ENCODE results near the gene CCSAP.

- no peak for TF ChIP-seq CTCF (IDR thresholded peaks at IDR 0.05)
- no peak for TF ChIP-seq CHD2 (IDR thresholded peaks at IDR 0.05; ENCODE audit: low read length, partially characterized antibody)
- no peak for TF ChIP-seq SIN3A (IDR thresholded peaks at IDR 0.05; ENCODE audit: borderline replicate concordance, low read depth, low read length)
- TF ChIP-seq JUND (IDR thresholded peaks at IDR 0.05), result no peak
- no peak for TF ChIP-seq EP300 (IDR thresholded peaks at IDR 0.05; ENCODE audit: borderline replicate concordance in 1 of 2, low read depth in 1 of 2, low read length in 1 of 2)
- TF ChIP-seq POLR2AphosphoS5 (IDR thresholded peaks at IDR 0.05; ENCODE audit: low read depth, low read length), result no peak
- TF ChIP-seq TEAD4 (IDR thresholded peaks at IDR 0.05; ENCODE audit: borderline replicate concordance, insufficient read depth), result no peak
- no peak for TF ChIP-seq FOXJ3 (CRISPR knock-in tag; IDR thresholded peaks at IDR 0.05)
Observed at GRCh38 chr1:229347528-229347927, 4.7 kb upstream of the CCSAP start.
